ENCODE measurements around the gene RTP3.

DNA sequence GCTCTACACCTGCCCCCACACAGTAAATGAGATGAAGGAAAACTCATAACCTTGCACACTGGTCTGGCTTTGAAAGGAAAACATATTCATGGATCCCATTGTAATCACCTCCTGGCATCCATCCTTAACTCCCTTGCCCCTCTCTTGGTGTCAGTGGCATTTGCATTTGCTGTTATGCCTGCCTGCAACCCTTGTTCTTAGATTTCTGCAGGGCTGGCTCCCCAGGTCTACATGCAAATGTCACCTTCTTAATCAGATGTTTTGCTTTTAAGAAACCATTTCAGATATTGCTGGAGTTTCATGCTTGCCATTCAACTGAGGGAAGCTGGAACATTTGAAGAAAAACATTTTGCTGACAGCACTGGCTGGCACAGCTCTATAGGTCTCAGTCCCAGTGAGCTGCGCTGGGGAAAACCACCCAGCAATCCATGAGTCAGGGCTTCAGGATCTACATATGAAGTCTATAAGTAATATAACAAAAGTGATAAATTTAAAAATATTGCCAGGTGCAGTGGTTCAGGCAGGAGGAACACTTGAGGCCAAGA lies 49.2 kb downstream of the RTP3 start:
- no peak for TF ChIP-seq CTCF (IDR thresholded peaks at IDR 0.05; ENCODE audit: insufficient read depth, low read length, poor library complexity, severe bottlenecking)
- no peak for TF ChIP-seq EZH2phosphoT487 (conservative IDR thresholded peaks at IDR 0.05; ENCODE audit: low read length)

Measured in SU-DHL-6 (cell line).